ENCODE results near the gene LMBR1.
"Not testable (repeated sequence)": the region's sequence is repeated elsewhere in the genome, so short reads cannot be mapped to it uniquely, and the experiment has no call there.

The LMBR1 gene

DNA sequence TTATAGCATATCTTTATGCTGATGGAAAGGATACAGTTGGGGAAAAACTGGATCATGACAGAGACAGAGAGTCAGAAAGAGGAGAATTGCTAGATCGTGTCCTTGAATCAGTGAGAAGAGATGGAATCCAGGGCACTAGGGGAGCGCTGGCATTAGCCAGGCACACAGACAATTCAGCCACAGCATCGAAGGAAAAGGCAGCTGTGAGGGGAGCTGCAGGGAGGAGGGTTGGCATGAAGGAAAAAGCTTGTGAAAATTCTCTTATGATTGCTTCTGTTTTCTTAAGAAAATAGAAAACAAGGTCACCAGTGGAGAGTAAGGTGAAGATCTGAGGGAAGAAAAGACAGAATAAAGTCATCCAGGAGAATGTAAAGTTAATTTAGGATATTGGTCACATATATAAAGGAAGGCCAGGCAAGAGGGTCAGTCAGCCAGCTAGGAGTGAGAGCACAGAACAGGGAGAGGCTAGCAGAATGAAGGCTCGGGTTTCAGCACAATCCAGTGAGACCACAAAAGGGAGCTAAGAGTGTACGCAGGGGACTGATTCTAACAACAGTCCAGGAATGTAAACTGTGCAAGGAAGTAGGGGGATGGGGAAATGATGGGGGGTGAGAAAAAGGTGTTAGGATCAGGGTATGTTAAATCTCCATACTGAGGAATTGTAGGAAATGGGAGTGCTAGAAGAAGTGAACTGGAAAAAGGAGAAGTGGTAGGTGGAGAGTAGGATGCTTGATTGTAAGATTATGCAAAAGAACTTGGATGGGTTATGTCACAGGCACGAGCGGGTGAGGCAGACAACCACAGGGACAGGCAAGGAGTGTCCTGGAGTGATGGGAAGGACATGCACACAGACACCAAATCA is 140.4 kb downstream of the LMBR1 start:
- DNase-seq = no peak

DNA sequence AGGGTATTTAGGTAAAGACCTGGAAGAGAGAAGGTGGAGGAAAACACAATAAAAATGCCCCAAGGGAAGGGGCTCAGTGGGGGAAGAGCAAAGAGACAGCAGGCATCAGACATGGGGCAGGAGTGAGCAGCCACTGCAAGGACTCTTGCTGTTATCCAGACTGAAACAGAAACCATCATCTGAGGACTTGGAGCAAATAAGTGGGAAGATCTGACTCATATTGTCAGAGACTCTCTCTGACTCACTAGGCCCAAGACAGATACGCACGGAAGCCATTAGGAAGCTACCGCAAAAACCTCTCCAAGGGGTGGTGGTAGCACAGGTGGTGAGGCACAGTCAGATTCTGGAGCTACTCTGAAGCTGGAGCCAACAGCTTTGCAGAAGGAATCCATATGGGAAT is 141.7 kb downstream of the LMBR1 start:
- DNase-seq = no peak

DNA sequence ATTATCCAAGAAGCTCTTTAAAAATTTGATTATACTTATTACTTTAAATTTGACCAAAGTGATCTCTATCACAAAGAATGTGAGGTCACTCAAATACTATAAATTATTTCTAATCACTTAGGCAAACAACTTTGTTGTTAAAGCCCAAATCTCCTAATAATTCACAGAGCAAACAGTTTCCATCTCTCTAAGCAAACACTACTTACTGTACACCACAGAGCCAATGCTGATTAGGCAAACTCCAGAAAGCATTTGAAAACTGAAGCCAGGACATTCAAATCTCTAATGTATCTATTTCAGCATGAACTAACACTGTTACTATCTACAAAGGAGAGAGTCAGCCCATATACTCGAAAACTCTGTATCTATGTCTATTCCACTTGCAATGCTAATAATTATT is 145.3 kb downstream of the LMBR1 start:
- DNase-seq = no peak

DNA sequence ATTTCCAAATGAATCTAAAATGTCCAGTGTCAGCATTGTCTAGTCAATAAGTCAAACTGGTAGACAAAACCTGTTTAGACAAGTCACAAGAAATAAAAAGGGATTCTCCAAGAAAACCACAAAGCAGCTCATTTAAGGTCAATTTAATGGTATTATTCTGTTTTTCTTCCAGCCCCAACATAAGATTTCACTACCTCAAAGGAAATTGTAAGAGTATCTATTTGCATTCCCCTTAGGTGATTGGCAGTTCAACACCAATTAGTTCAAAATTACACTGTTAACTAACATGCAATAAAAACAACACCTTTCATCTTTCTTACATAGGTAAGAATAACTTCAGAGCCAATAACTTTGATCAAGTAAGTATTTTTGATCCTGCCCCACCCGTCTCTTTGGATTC is 146.1 kb downstream of the LMBR1 start:
- no peak for DNase-seq

DNA sequence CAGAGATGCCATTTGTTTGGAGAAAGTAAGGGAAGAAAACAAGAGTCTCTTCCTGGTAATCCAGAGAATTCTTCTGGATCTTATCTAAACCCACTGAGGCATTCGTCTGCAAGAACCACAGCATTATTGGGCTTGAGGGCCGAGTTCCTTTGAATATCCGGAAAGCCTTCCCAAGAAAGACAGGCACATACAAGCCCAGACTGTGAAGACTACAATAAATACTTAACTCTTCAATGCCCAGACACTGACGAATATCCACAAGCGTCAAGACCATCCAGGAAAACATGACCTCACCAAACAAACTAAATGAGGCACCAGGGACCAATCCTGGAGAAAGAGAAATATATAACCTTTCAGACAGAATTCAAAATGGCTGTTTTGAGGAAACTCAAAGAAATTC is 153.4 kb downstream of the LMBR1 start:
- no peak for DNase-seq

DNA sequence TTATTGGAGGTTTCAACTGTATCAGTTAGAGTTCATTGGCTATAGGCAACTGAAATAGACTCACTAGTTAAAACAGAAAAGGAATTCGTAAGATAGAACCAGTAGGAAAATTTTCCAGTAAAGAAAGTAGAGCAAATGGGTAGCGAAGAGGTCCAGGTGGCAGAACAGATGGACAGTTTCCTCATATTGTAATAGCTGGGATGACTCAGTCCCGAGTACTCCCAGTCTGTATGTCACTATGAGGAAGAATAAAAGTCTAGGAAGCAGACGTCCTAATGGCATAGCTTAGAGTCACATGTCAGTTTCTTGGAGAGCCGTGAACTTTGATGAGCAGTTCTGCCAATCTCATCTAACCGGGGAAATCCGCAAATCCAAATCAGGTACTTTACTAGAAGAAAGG is 157.1 kb downstream of the LMBR1 start:
- DNase-seq = no peak

DNA sequence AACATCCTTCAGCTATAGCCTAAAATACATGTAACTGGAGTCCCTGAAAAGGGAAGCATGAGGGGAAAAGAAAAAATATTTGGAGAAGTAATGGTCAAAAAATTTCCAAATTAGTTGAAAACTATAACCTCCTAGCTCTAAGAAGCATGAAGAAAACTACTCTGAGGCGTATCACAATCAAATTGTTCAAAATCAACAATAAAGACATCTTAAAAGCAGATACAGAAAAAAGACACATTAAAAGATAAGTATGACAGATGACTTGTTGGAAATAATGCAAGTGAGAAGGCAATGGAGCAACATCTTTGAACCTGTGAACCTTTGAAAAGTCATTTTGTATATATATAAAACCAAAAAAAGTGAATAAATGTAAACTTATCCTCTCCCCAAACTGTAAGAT is 159.3 kb downstream of the LMBR1 start:
- DNase-seq = no peak

DNA sequence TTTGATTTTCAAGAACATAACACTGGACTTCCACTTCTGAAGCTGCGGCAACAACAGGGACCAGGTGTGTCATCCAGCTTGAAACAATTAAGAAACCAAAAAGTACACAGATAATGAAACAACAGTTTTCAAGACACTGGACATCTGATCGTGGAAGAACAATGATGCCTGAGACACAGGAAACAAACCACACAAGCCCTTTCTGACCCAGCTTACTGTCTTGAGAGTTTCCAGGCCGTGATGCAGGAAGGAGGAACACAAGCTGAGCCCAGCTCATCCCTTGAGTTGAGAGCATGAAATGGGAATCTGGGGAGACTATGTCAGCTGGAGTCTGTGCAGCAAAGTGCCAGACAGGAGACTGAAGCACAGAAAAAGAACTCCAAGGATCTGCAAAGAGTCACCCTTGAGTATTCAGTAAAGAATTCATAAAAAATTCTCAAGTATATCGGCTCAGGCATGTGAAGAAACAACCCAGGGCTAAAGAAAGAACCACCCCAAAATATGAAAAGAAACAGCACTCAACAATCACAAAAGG is 160.8 kb downstream of the LMBR1 start:
- no peak for DNase-seq

DNA sequence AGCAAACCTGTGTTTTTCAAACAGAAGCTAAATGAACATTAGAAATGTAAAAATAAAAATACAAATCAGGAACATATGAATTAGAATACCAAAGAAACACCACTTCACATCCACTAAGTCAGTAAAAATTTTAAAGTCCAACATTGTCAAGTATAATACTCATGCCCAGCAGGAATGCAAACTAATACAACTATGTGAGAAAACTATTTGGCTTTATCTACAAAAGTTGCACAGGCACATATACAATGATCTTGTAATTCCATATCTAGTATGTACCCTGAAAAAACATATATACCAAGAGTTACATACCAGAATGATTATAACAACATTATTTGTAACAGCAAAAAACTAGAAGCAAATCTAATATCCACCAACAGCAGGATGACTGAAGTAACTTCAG is 161.3 kb downstream of the LMBR1 start:
- no peak for DNase-seq

DNA sequence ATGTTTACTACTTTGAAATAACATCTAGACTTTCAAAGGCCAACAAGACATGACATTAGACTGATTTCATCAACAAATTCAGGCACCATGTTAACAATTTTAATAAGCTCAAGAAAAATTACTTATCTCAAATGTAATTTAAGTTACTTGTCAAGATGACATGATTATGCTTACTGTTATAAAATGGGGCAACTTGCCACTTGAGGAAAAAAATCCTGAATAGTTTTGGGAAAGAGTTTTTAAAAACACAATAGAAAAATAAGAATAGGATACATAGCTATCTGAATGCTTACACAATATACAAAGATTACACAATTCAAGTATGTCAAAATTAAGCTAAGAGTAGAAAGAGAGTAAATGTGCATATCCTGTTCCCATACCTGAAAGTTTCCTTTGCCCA is 167.0 kb downstream of the LMBR1 start:
- no peak for DNase-seq

DNA sequence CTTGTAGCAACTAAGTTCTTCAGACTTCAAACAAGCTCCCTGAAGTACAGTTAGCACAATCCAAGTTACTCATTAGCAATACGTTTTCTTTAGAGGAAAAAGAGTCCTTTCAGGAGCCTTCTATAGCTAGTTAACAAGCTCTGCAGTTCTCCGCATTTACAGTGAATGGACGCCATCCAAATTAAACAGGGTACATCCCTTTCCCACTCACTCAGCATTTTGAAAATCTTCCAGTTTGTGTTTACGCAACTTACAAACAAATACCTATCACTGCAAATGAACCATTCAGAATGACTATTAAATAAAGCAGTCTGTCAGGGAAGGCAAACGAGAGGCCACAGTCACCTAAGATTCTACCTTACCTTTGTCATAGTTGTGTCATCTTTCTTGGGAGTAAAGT is 167.9 kb downstream of the LMBR1 start:
- DNase-seq = no peak

DNA sequence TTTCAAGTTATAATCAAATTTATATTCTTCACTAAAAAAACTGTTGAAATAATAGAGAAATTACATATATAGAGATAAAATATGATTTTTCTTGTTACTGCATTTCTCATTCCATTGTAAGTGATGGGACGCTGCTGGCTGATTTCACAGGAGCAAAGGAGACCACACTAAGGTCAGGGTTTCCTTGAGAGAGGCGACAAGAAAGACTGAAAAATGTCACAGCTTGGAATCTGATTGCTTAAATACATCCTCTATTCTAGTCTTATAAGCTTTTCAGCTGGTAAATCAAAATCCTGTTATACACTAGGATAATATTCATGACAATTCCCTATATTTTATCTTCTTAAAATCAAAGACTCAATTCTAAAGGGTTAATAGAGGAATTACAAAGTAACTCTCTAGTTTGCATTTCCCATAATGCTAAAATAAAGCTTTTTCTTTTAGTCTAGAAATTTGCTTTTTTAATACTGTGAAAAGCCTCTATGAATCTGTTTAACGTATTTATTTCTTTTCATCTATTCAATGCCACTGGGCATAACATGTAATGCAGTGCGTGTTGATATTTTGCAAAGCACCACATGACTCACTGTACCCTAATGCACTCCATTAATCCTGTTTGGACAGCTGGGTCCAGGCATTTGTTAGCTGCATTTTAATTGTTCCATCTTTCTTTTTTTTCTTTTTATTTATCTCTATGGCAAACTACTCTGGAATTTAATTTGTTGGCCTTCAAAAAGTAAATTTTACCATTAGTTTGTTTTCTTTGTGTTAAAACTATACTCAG is 170.7 kb downstream of the LMBR1 start:
- no peak for DNase-seq

DNA sequence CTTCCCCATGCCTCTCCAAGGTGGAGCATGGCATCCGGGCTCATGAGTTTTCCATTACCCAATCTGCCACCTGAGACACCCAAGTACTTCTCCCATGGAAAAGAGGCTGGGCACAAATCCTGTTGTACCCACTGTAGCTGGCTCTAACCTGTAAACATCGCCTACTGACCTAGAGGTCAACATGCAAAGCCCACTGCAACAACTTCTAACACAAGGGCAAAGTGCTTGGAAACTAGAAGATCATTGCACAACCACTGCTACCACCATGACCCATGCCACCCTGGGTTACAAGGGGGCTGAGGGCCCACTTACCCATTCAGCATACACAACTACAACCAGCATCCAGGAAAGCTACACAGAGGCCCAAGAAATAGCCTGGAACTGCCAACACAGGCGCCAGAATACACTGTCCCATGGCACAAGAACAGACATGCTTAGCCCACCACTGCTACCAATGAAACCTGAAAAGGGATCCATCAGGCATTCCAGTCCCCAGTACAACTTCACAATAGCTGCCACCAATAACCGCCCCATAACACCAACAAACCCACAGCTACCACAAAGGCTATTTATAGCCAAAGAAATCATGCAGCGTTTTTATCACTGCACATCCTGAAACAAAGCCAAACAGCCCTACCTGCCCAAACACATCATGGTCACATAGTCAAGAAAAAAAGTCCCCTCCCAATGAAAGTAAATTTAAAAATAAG is 189.1 kb downstream of the LMBR1 start:
- DNase-seq = no peak

DNA sequence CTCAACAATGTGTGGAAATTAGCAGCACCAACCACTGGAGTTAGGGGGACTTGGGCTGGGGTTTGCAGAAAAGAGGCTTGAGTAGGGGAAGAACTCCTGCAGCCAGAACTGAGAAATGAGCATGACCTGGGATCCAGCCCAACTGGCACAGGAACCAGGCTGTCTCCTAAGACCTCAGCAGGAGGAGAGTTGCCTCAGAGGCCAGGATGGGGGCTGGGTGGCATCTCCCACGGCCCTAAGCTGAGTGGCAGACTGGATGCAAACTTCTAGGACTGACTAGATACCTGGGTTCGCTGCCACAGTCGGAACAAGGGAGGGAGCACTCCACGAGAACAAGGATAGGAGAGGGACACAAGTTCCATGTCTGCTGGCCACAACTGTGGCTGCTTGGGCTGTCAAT is 189.8 kb downstream of the LMBR1 start:
- DNase-seq = no peak

DNA sequence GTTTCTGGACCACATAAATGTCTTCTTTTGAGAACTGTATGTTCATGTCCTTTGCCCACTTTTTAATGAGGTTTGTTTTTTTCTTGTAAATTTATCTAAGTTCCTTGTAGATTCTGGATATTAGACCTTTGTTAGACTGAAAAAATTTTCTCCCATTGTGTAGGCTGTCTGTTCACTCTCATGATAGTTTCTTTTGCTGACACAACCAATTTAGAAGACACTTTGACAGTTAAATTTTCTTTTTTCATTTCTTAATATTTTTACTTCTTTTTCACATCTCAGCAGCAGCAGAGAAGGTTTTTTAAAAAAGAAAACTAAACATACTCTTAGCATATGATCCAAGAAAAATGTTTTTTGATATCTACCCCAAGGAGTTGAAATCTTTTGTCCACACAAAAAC is 190.6 kb downstream of the LMBR1 start:
- DNase-seq = no peak

DNA sequence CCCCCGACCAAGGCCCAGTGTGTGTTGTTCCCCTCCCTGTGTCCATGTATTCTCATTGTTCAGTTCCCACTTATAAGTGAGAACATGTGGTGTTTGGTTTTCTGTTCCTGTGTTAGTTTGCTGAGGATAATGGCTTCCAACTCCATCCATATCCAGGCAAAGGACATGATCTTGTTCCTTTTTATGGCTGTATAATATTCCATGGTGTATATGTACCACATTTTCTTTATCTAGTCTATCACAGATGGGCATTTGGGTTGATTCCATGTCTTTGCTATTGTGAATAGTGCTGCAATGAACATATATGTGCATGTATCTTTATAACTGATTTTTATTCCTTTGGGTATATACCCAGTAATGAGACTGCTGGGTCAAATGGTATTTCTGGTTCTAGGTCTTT is 191.2 kb downstream of the LMBR1 start:
- not testable (repeated sequence) for DNase-seq

DNA sequence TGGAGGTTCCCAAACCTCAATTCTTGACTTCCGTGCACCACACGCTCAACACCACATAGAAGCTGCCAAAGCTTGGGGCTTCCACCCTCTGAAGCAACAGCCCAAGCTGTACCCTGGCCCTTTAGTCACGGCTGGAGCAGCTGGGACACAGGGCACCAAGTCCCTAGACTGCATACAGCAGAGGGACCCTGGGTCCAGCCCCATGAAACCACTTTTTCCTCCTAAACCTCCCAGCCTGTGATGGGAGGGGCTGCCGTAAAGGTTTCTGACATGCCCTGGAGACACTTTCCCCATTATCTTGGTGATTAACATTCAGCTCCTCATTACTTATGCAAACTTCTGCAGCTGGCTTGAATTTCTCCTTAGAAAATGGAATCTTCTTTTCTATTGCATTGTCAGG is 194.5 kb downstream of the LMBR1 start:
- not testable (repeated sequence) for DNase-seq

DNA sequence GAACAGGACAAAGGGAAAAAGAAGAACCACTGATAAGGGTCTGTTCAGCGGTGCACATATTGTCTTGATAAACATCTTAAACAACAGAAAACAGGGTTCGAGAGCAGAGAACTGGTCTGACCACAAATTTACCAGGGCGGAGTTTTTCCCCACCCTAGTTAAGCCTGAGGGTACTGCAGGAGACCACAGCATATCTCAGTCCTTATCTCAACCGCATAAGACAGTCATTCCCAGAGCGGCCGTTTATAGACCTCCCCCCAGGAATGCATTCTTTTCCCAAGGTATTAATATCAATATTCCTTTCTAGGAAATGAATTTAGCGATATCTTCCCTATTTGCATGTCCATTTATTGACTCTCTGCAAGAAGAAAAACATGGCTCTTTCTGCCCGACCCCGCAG is 195.7 kb downstream of the LMBR1 start:
- not testable (repeated sequence) for DNase-seq

DNA sequence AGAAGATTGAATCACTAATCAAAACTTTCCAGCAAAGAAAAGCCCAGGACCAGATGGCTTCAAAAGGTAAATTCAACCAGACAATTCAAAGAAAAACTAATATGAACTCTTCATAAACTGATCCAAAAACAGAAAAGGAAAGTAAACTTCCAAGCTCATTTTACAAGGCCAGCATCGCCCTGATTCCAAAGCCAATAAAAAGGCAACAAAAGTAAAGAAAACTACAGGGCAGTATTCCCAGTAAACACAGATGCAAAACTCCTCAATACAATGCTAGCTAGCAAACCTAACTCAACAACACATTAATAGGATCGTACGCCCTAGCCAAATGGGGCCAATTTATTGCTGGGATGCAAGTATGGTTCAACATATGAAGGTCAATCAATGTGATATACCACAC is 199.4 kb downstream of the LMBR1 start:
- no peak for DNase-seq

DNA sequence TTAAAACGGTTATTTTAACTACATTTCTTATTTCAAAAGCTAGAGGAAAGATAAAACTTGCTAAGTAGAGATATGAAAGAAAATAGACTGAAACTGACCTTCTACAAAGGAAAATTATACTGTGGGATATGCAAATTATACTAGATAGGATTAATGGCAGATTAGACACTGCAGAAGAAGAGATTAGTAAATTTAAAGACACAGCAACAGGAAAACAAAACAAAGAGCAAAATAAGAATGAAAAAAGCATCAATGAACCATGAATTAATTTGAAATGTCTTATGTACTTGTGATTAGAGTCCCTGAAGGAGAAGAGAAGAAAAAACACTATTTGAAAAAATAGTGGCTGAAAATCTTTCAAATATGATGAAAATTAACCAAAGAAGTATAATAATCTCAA is 200.1 kb downstream of the LMBR1 start:
- no peak for DNase-seq

DNA sequence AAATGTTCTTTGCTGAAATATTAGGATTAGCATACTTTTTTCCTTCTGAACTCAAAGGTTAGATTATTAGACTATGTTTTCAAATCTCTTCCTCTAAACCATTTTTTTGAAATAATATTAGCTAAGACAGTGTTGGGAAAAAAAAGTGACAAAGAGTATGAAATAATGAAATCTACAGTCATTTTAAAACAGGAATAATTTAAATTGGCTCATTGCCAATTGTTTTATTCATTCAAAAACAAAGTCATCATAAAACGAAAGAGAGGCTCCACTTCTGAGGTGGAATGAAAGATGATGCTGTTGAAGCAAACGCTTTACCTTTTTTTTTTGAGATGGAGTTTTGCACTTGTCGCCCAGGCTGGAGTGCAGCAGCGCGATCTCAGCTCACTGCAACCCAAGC is 201.2 kb downstream of the LMBR1 start:
- no peak for DNase-seq

DNA sequence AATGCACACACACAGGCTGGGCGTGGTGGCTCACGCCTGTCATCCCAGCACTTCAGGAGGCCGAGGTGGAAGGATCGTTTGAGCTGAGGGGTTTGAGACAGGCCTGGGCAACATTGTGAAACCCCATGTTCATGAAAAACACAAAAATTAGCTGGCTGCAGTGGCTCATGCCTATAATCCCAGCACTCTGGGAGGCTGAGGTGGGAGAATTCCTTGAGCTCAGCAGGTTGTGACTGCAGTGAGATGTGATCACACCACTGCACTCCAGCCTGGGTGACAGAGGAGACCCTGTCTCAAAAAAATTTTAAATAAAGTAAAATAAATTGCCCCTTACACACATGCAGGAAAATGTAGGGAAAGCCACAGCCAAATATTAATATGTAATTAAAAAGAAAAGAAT is 208.3 kb downstream of the LMBR1 start:
- DNase-seq = no peak

DNA sequence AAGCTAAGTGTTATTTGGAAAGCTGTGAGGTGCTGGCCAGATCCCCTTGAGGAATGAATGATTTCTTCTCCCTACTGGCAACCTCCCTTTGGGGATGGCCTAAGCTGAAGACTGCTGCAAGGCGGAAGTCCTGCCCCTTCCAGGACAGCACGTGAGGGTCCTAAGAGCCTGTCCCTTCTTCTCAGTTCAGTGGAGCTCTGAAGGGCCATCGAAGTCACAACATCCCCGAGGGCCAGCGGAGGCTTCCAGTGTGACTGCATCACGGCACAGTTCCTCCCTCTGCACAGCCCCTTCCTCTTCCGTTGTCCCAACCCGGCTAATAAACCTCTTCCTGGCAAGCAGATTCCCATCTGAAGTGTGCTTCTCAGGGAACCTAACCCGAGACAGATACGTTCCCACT is 208.7 kb downstream of the LMBR1 start:
- DNase-seq = no peak
